Gastrocnemius medialis (tissue), 4 donors: ENCODE measurements around the gene PRPF40B.

ENCODE experiments used
- CTCF ChIP-seq, 5 experiments: fragments of 450-650 bp in 3 of 5; fragments of 200-600 bp in 2 of 5; sonication (generic) in 2 of 5; IDR thresholded peaks in 4 of 5; conservative IDR thresholded peaks in 1 of 5; 1 replicate in 4 of 5; 2 replicates in 1 of 5; pipeline ENCODE4 v1.5.1; 2016 to 2019; ENCODE audit warnings: antibody characterized with exemption in 5 of 5, mild to moderate bottlenecking in 3 of 5, moderate library complexity in 3 of 5
- POLR2A ChIP-seq, 2 donors: fragments of 450-650 bp; IDR thresholded peaks; one replicate each; pipeline ENCODE4 v1.6.1; 2017; ENCODE audit warnings: antibody characterized with exemption in 2 of 2, mild to moderate bottlenecking in 2 of 2, moderate library complexity in 2 of 2

DNA sequence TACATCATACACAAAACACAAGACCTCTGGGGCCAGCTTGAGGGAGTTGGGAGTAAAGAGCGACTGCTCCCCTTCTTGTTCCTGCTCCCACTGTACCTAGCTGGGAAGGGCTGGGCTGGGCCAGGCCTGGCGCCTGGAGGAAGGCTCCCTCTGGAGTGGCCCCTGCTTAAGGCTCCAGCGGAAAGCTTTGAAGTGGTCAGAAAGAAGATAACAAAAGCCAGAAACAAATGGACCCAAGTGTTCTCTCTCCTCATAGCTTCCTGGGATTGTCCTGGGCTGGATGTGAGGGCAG lies 25.3 kb downstream of the PRPF40B start:
- TF ChIP-seq POLR2A (IDR thresholded peaks at IDR 0.05) (no peak), CTCF (IDR thresholded peaks at IDR 0.05 in 4 of 5, conservative IDR thresholded peaks at IDR 0.05 in 1 of 5) (no peak)
